Astrocyte (in vitro differentiated cells and primary cell): ENCODE measurements around the gene CHRNB2. TPM values are rescaled to one million over a fixed set of nuclear protein-coding genes. Genes with fewer than 3 reads are reported as not detected.

Source experiments
- DNase-seq: peaks from one replicate; pipeline ENCODE4 v3.0.0-alpha.2; 2010; ENCODE audit warnings: low read depth
- FAIRE-seq: peaks from 2 replicates; lab custom pipeline; 2011; peaks lifted over from hg19 to GRCh38; lab: Jason Lieb, UNC
- H2AFZ ChIP-seq: 2 replicates; pipeline ENCODE4 v1.6.0; 2012; ENCODE audit warnings: low read depth, low read length, inconsistent platforms
- H3K27ac ChIP-seq: 2 replicates; pipeline ENCODE4 v1.5.1; 2011; ENCODE audit warnings: low read depth, low read length, inconsistent platforms
- H3K27me3 ChIP-seq: 2 replicates; pipeline ENCODE4 v1.6.0; 2011; ENCODE audit warnings: low read length, inconsistent platforms; ENCODE audit not compliant: insufficient read depth
- H3K36me3 ChIP-seq: 2 replicates; pipeline ENCODE4 v1.5.1; 2011; ENCODE audit warnings: low read length, inconsistent platforms; ENCODE audit not compliant: insufficient read depth
- H3K4me1 ChIP-seq: 2 replicates; pipeline ENCODE4 v1.5.1; 2011; ENCODE audit warnings: low read length, inconsistent platforms; ENCODE audit not compliant: insufficient read depth
- H3K4me2 ChIP-seq: 2 replicates; pipeline ENCODE4 v1.6.0; 2012; ENCODE audit warnings: low read length, inconsistent platforms
- H3K4me3 ChIP-seq: 2 replicates; pipeline ENCODE4 v1.5.1; 2011; ENCODE audit warnings: low read depth, mild to moderate bottlenecking, low read length, inconsistent platforms; ENCODE audit not compliant: insufficient read depth
- H3K79me2 ChIP-seq: 2 replicates; pipeline ENCODE4 v1.6.0; 2012; ENCODE audit warnings: mild to moderate bottlenecking, low read length, inconsistent platforms; ENCODE audit not compliant: insufficient read depth
- H3K9ac ChIP-seq: 2 replicates; pipeline ENCODE4 v1.6.0; 2012; ENCODE audit warnings: mild to moderate bottlenecking, low read length, inconsistent platforms
- H3K9me3 ChIP-seq: 2 replicates; pipeline ENCODE4 v1.5.1; 2012; ENCODE audit warnings: low read depth, mild to moderate bottlenecking, low read length, inconsistent platforms; ENCODE audit not compliant: insufficient read depth
- H4K20me1 ChIP-seq: 2 replicates; pipeline ENCODE4 v1.6.0; 2012; ENCODE audit warnings: low read length, inconsistent platforms; ENCODE audit not compliant: insufficient read depth
- H3K27ac Mint-ChIP-seq: one replicate; pipeline ENCODE4 v1.8.0; 2021; ENCODE audit warnings: mild to moderate bottlenecking, mixed read lengths; ENCODE audit not compliant: unreplicated experiment
- H3K27me3 Mint-ChIP-seq: one replicate; pipeline ENCODE4 v1.8.0; 2021; ENCODE audit warnings: low read depth, mixed read lengths; ENCODE audit not compliant: unreplicated experiment
- H3K36me3 Mint-ChIP-seq: one replicate; pipeline ENCODE4 v1.8.0; 2021; ENCODE audit warnings: low read depth, mixed read lengths; ENCODE audit not compliant: unreplicated experiment
- H3K4me1 Mint-ChIP-seq: one replicate; pipeline ENCODE4 v1.8.0; 2021; ENCODE audit warnings: low read depth, mixed read lengths; ENCODE audit not compliant: unreplicated experiment
- H3K4me3 Mint-ChIP-seq: one replicate; pipeline ENCODE4 v1.8.0; 2021; ENCODE audit warnings: mild to moderate bottlenecking, moderate library complexity, mixed read lengths; ENCODE audit not compliant: unreplicated experiment
- H3K9me3 Mint-ChIP-seq: one replicate; pipeline ENCODE4 v1.8.0; 2021; ENCODE audit warnings: mild to moderate bottlenecking, mixed read lengths; ENCODE audit not compliant: unreplicated experiment
- EZH2 ChIP-seq: IDR thresholded peaks from 2 replicates; pipeline ENCODE4 v1.6.1; 2012; ENCODE audit warnings: mild to moderate bottlenecking, low read length, inconsistent platforms; ENCODE audit not compliant: insufficient read depth
- total RNA-seq: library from RNA; stranded (reverse); gene quantifications from 2 replicates; pipeline ENCODE4 v1.2.1, GENCODE V29; 2021
- TF ChIP-seq, protein P1 (sequence below): IDR thresholded peaks from 2 replicates; pipeline ENCODE4 v1.5.1; 2011; ENCODE audit warnings: low read depth, mild to moderate bottlenecking, inconsistent platforms, low read length, moderate library complexity; ENCODE audit not compliant: insufficient read depth

CHRNB2 gene
- total RNA-seq, 1 donor from 2014 or later = 0.20 TPM

DNA sequence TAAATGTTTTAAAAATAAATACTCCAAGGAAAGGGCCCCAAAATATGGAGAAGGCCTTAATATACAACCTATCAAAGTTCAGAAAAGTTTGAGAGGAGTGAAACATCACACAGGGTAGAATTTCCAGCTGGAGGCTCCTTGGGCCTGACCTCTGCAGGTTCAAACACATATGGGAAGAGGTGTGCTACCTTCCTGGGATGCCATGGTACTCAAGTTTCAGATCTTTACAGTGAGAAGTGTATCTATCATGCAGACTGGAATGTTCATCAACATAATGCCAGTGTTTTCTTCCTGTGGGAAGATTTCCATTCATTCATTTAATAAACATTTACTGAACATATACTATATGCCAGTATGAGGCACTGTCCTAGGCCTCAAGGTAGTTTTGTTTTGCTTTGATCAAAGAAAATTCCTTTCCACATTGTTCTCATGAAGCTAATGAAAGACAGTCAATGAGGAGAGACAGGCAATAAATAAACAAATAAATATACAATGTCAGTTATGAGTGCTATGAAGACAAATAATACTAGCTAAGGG, 55.0 kb downstream of the CHRNB2 start:
- H3K27ac Mint-ChIP-seq = peak overlapping the region; percentile 67
- no peaks in the 10 kb centered on the region for H3K9me3 Mint-ChIP-seq
- Histone ChIP-seq H3K4me2 (no peak overlapping the region), H3K4me1 (peaks cover 22% of the 10 kb centered on the region), H3K9me3 (no peaks in the 10 kb centered on the region), H3K9ac (no peak overlapping the region), H4K20me1 (peaks cover 74% of the 10 kb centered on the region), H3K27ac (no peak overlapping the region), H3K4me3 (no peak overlapping the region), H3K36me3 (peaks cover 6% of the 10 kb centered on the region), H2AFZ (no peak overlapping the region), H3K79me2 (peaks cover 98% of the 10 kb centered on the region), H3K27me3 (no peaks in the 10 kb centered on the region)
- DNase-seq (no peak), FAIRE-seq (no peak)
- peak overlapping the region; percentile 50 for H3K4me3 Mint-ChIP-seq
- H3K4me1 Mint-ChIP-seq = peaks cover 53% of the 10 kb centered on the region
- no peaks in the 10 kb centered on the region for H3K27me3 Mint-ChIP-seq
- TF ChIP-seq, protein P1, sequence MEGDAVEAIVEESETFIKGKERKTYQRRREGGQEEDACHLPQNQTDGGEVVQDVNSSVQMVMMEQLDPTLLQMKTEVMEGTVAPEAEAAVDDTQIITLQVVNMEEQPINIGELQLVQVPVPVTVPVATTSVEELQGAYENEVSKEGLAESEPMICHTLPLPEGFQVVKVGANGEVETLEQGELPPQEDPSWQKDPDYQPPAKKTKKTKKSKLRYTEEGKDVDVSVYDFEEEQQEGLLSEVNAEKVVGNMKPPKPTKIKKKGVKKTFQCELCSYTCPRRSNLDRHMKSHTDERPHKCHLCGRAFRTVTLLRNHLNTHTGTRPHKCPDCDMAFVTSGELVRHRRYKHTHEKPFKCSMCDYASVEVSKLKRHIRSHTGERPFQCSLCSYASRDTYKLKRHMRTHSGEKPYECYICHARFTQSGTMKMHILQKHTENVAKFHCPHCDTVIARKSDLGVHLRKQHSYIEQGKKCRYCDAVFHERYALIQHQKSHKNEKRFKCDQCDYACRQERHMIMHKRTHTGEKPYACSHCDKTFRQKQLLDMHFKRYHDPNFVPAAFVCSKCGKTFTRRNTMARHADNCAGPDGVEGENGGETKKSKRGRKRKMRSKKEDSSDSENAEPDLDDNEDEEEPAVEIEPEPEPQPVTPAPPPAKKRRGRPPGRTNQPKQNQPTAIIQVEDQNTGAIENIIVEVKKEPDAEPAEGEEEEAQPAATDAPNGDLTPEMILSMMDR = no peak
- TF ChIP-seq EZH2 = no peak
- peaks cover 8% of the 10 kb centered on the region for H3K36me3 Mint-ChIP-seq

DNA sequence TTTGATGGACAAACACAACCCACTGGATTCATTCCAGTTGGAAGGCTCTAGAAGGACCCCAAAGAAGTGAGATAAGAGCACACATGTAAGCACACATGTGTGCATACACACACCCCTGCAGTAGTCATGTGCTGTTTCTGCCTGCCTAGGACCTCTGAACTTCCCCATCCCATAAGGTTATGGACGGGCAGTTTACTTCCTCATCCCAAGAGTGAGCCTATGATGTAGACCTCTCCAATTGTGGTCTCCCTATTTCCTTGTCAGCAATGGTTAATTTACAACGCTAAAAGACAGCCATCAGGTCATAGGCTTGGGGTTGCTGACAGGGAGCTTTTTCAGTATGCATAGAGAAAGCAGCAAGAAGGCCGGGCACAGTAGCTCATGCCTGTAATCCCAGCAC, 55.8 kb downstream of the CHRNB2 start:
- H3K9me3 ChIP-seq = no peaks in the 10 kb centered on the region
- H3K4me1 ChIP-seq = peaks cover 22% of the 10 kb centered on the region
- FAIRE-seq (no peak), DNase-seq (no peak)
- Mint-ChIP-seq H3K27ac (peak overlapping the region; percentile 67), H3K9me3 (no peaks in the 10 kb centered on the region), H3K4me1 (peaks cover 52% of the 10 kb centered on the region), H3K36me3 (peaks cover 8% of the 10 kb centered on the region), H3K4me3 (no peak overlapping the region), H3K27me3 (no peaks in the 10 kb centered on the region)
- no peak for TF ChIP-seq EZH2
- TF ChIP-seq, protein P1 = no peak
- H3K4me2 ChIP-seq = no peak overlapping the region
- H3K9ac ChIP-seq = no peak overlapping the region
- peaks cover 72% of the 10 kb centered on the region for H4K20me1 ChIP-seq
- peaks cover 92% of the 10 kb centered on the region for H3K79me2 ChIP-seq
- H3K27ac ChIP-seq = no peak overlapping the region
- no peak overlapping the region for H3K4me3 ChIP-seq
- no peak overlapping the region for H2AFZ ChIP-seq
- peaks cover 6% of the 10 kb centered on the region for H3K36me3 ChIP-seq
- H3K27me3 ChIP-seq = no peaks in the 10 kb centered on the region
